ENCODE data around the gene PEMT.

GRCh38 chr17:17463821-17464220, 127.7 kb downstream of the PEMT start:
- TF ChIP-seq NFE2L2 (IDR thresholded peaks at IDR 0.05; ENCODE audit: low read depth, low read length) (no peak), POLR2A (IDR thresholded peaks at IDR 0.05; ENCODE audit: low read depth, low read length) (no peak), CTCF (conservative IDR thresholded peaks at IDR 0.05; ENCODE audit: low read depth, low read length) (no peak)

Data from IMR-90 (cell line).